ENCODE measurements around the gene MYOG. TPM values are rescaled to one million over a fixed set of nuclear protein-coding genes. Genes with fewer than 3 reads are reported as not detected.
A peak's percentile ranks its signal among the peaks of the same experiment; 100 is the strongest.

Gene MYOG
- total and polyA plus RNA-seq, 4 experiments from 2014 or later = not detected

DNA sequence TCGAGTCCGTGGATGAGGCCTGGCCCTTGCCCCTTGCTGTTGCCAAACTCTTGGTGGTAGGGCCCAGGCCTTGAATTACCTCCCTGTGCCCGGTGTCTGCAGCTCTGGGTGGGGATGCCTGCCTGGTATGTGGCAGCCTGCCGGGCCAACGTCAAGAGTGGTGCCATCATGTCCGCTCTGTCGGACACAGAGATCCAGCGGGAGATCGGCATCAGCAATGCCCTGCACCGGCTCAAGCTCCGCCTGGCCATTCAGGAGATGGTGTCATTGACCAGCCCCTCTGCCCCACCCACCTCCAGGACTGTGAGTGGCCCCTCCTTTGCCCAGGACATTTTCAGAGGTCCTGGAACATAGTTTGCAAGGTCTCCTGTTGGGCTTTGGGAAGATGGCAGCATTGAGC, 25.7 kb downstream of the MYOG start:
- POLR2A ChIA-PET (ENCODE audit: partially characterized antibody) = no interaction called here
- Mint-ChIP-seq H3K27me3 (peaks cover 12% of the 10 kb centered on the region in 2 donors), H3K36me3 (no peaks in the 10 kb centered on the region), H3K4me1 (no peaks in the 10 kb centered on the region), H3K4me3 (no peak overlapping the region), H3K27ac (no peak overlapping the region), H3K9me3 (no peaks in the 10 kb centered on the region)
- Histone ChIP-seq H3K4me1 (ENCODE audit: insufficient read depth, low read length) (no peaks in the 10 kb centered on the region), H3K4me3 (ENCODE audit: low read length in 2 of 2) (no peak overlapping the region), H3K27me3 (ENCODE audit: insufficient read depth, low read length) (no peaks in the 10 kb centered on the region), H3K9me3 (ENCODE audit: control insufficient read depth in 1 of 2, low read length in 2 of 2) (no peaks in the 10 kb centered on the region), H3K36me3 (ENCODE audit: insufficient read depth, low read length) (no peaks in the 10 kb centered on the region), H3K27ac (ENCODE audit: low read depth, low read length) (no peak overlapping the region)
- intact Hi-C loops (cut with micrococcal nuclease) = no loop called here
- no peak for DNase-seq
- CTCF ChIA-PET (ENCODE audit: partially characterized antibody) = no interaction called here

DNA sequence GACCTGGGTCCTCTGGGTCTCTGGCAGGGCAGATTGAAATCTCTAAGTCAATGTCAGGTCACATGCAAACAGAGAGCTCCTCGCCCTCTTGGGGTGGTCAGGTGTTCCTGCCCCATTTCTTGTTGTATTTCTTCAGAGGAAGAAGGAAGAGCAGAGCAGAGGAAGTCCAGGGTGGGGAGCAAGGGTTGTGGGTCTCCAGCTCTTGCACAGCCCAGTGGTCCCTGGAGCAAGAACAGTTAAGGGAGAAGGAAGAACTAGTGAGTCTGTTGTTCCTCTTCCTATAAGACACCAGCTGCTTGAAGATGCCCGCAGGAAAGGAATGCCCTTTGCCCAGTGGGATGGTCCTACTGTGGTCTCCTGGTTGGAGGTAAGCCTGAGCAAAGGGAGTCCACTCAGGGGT, 26.3 kb downstream of the MYOG start:
- no peak overlapping the region for H3K27ac ChIP-seq (ENCODE audit: low read depth, low read length)

GRCh38 chr1:203058676-203058935, 27.2 kb downstream of the MYOG start:
- Histone ChIP-seq H3K4me1 (ENCODE audit: insufficient read depth, low read length) (no peaks in the 10 kb centered on the region), H3K36me3 (ENCODE audit: insufficient read depth, low read length) (no peaks in the 10 kb centered on the region), H3K9me3 (ENCODE audit: control insufficient read depth in 1 of 2, low read length in 2 of 2) (no peaks in the 10 kb centered on the region), H3K27me3 (ENCODE audit: insufficient read depth, low read length) (no peaks in the 10 kb centered on the region), H3K27ac (ENCODE audit: low read depth, low read length) (no peak overlapping the region), H3K4me3 (ENCODE audit: low read length in 2 of 2) (no peak overlapping the region)
- ChIA-PET CTCF (ENCODE audit: partially characterized antibody) (interaction anchor here (0.6 to 4.8 kb wide), 2 partner anchors 19 to 280 kb away, joined by 3 to 18 read pairs; no protein-coding TSS in a partner anchor), POLR2A (ENCODE audit: partially characterized antibody) (no interaction called here)
- H3K27me3 Mint-ChIP-seq = peaks cover 12% of the 10 kb centered on the region in 2 donors
- no peaks in the 10 kb centered on the region for H3K36me3 Mint-ChIP-seq
- no peak overlapping the region for H3K4me3 Mint-ChIP-seq
- H3K9me3 Mint-ChIP-seq = no peaks in the 10 kb centered on the region
- no peaks in the 10 kb centered on the region for H3K4me1 Mint-ChIP-seq
- no peak for DNase-seq
- intact Hi-C loops (cut with micrococcal nuclease) = no loop called here
- H3K27ac Mint-ChIP-seq = no peak overlapping the region

More for the DNA sequence above, 26.3 kb downstream of the MYOG start:
- Histone ChIP-seq H3K27me3 (ENCODE audit: insufficient read depth, low read length) (no peaks in the 10 kb centered on the region), H3K4me3 (ENCODE audit: low read length in 2 of 2) (no peak overlapping the region), H3K9me3 (ENCODE audit: control insufficient read depth in 1 of 2, low read length in 2 of 2) (no peaks in the 10 kb centered on the region), H3K4me1 (ENCODE audit: insufficient read depth, low read length) (no peaks in the 10 kb centered on the region), H3K36me3 (ENCODE audit: insufficient read depth, low read length) (no peaks in the 10 kb centered on the region)
- no peak for DNase-seq
- Mint-ChIP-seq H3K9me3 (no peaks in the 10 kb centered on the region), H3K27me3 (peaks cover 12% of the 10 kb centered on the region in 2 donors), H3K36me3 (no peaks in the 10 kb centered on the region), H3K4me3 (no peak overlapping the region), H3K27ac (no peak overlapping the region), H3K4me1 (no peaks in the 10 kb centered on the region)
- ChIA-PET CTCF (ENCODE audit: partially characterized antibody) (interaction anchor here (4.8 kb wide), 1 partner anchor 20 kb away, joined by 18 read pairs; no protein-coding TSS in a partner anchor), POLR2A (ENCODE audit: partially characterized antibody) (interaction anchor here (0.7 kb wide), 1 partner anchor 10 kb away, joined by 3 read pairs; no protein-coding TSS in a partner anchor)
- intact Hi-C loops (cut with micrococcal nuclease) = no loop called here

DNA sequence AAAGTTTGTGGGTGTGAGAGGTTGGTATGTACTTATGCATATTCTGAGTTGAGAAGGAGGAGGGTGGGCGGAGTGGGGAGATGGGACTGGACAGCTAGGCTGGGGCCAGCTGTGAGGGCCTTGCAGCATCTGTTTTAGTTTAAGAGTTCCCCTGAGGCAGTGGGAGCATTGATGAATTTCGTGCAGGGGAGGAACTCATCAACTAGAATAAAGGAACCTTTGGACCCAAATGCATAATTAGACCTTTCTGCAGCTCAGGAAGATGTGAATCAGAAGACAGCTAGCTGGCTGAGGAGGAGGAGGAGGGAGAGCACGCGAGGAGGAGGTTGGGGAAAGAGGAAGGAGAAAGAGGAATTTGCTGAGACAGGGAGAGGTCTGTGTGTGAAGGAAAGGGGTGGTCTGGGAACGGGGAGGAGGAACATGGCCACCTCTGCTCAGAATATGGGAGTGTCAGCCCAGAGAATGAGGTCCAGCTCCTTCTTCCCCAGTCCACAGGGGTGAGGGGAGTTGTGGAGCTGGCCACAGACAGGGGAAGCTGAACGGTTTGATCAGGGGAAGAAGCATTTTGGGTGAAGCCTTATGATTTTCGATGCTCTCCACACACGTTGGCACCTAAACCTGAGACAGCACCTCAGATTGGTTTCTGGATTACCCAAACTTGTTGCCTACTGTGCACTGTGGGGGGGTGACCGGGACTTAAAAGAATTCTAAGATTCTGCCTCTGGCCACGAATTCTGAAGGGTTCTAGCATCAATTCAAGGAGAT, 27.7 kb downstream of the MYOG start:
- DNase-seq = no peak
- peaks cover 11 to 12% of the 10 kb centered on the region in 2 donors for H3K27me3 Mint-ChIP-seq
- Histone ChIP-seq H3K27ac (ENCODE audit: low read depth, low read length) (no peak overlapping the region), H3K4me1 (ENCODE audit: insufficient read depth, low read length) (no peaks in the 10 kb centered on the region), H3K27me3 (ENCODE audit: insufficient read depth, low read length) (no peaks in the 10 kb centered on the region), H3K36me3 (ENCODE audit: insufficient read depth, low read length) (no peaks in the 10 kb centered on the region), H3K9me3 (ENCODE audit: control insufficient read depth in 1 of 2, low read length in 2 of 2) (no peaks in the 10 kb centered on the region), H3K4me3 (ENCODE audit: low read length in 2 of 2) (no peak overlapping the region)
- H3K27ac Mint-ChIP-seq = peak overlapping the region in 1 of 7 donors; percentile 17
- no peaks in the 10 kb centered on the region for H3K9me3 Mint-ChIP-seq
- no peak overlapping the region for H3K4me3 Mint-ChIP-seq
- CTCF ChIA-PET (ENCODE audit: partially characterized antibody) = interaction anchor here (0.6 to 4.8 kb wide), 2 partner anchors 18 to 280 kb away, joined by 3 to 18 read pairs; no protein-coding TSS in a partner anchor
- POLR2A ChIA-PET (ENCODE audit: partially characterized antibody) = no interaction called here
- no peaks in the 10 kb centered on the region for H3K4me1 Mint-ChIP-seq
- intact Hi-C loops (cut with micrococcal nuclease) = no loop called here
- H3K36me3 Mint-ChIP-seq = no peaks in the 10 kb centered on the region

GRCh38 chr1:203056516-203056915, 29.3 kb downstream of the MYOG start:
- no peak overlapping the region for H3K27ac ChIP-seq (ENCODE audit: low read depth, low read length)
- ChIA-PET CTCF (ENCODE audit: partially characterized antibody) (interaction anchor here (0.6 to 4.8 kb wide), 2 partner anchors 17 to 159 kb away, joined by 5 to 18 read pairs; no protein-coding TSS in a partner anchor), POLR2A (ENCODE audit: partially characterized antibody) (no interaction called here)
- H3K4me1 Mint-ChIP-seq = no peaks in the 10 kb centered on the region
- DNase-seq = no peak
- peaks cover 0 to 2% (median 0%) of the 10 kb centered on the region in 8 donors for H3K9me3 Mint-ChIP-seq
- H3K4me3 Mint-ChIP-seq = no peak overlapping the region
- no peaks in the 10 kb centered on the region for H3K9me3 ChIP-seq (ENCODE audit: control insufficient read depth in 1 of 2, low read length in 2 of 2)
- peaks cover 11 to 21% of the 10 kb centered on the region in 2 donors for H3K27me3 Mint-ChIP-seq
- H3K36me3 ChIP-seq (ENCODE audit: insufficient read depth, low read length) = no peaks in the 10 kb centered on the region
- no peaks in the 10 kb centered on the region for H3K27me3 ChIP-seq (ENCODE audit: insufficient read depth, low read length)
- intact Hi-C loops (cut with micrococcal nuclease) = no loop called here
- no peak overlapping the region for H3K27ac Mint-ChIP-seq
- no peak overlapping the region for H3K4me3 ChIP-seq (ENCODE audit: low read length in 2 of 2)
- H3K4me1 ChIP-seq (ENCODE audit: insufficient read depth, low read length) = no peaks in the 10 kb centered on the region
- no peaks in the 10 kb centered on the region for H3K36me3 Mint-ChIP-seq

DNA sequence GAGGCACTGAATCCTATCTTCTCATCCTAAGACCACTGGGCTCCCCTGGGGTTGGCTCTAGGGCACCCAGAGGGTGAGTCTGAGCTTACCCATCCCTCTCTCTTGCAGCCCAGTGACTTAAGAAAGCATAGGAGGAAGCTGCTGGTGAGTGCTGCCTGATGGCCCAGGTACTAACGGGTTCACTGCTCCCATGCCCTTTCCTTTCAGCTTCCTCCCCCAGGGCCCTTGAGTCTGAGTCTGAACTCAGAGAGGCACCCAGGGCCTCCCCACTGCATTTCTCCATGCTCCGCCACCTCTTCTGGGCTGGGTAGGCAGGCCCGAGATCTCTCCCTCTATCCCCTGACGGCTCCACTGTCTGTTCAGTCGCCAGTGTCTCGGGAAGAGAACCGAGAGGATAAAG, 29.8 kb downstream of the MYOG start:
- no peak for DNase-seq
- H3K4me1 Mint-ChIP-seq = no peaks in the 10 kb centered on the region
- ChIA-PET POLR2A (ENCODE audit: partially characterized antibody) (no interaction called here), CTCF (ENCODE audit: partially characterized antibody) (interaction anchor here (0.6 to 4.8 kb wide), 2 partner anchors 16 to 160 kb away, joined by 5 to 18 read pairs; no protein-coding TSS in a partner anchor)
- Histone ChIP-seq H3K4me3 (ENCODE audit: low read length in 2 of 2) (no peak overlapping the region), H3K27ac (ENCODE audit: low read depth, low read length) (no peak overlapping the region), H3K9me3 (ENCODE audit: control insufficient read depth in 1 of 2, low read length in 2 of 2) (no peaks in the 10 kb centered on the region), H3K4me1 (ENCODE audit: insufficient read depth, low read length) (no peaks in the 10 kb centered on the region), H3K27me3 (ENCODE audit: insufficient read depth, low read length) (no peaks in the 10 kb centered on the region), H3K36me3 (ENCODE audit: insufficient read depth, low read length) (no peaks in the 10 kb centered on the region)
- intact Hi-C loops (cut with micrococcal nuclease) = no loop called here
- peaks cover 0 to 2% (median 0%) of the 10 kb centered on the region in 8 donors for H3K9me3 Mint-ChIP-seq
- peak overlapping the region in 1 of 7 donors; percentile 51 for H3K27ac Mint-ChIP-seq
- no peak overlapping the region for H3K4me3 Mint-ChIP-seq
- H3K27me3 Mint-ChIP-seq = peaks cover 14 to 26% of the 10 kb centered on the region in 2 donors
- H3K36me3 Mint-ChIP-seq = no peaks in the 10 kb centered on the region

DNA sequence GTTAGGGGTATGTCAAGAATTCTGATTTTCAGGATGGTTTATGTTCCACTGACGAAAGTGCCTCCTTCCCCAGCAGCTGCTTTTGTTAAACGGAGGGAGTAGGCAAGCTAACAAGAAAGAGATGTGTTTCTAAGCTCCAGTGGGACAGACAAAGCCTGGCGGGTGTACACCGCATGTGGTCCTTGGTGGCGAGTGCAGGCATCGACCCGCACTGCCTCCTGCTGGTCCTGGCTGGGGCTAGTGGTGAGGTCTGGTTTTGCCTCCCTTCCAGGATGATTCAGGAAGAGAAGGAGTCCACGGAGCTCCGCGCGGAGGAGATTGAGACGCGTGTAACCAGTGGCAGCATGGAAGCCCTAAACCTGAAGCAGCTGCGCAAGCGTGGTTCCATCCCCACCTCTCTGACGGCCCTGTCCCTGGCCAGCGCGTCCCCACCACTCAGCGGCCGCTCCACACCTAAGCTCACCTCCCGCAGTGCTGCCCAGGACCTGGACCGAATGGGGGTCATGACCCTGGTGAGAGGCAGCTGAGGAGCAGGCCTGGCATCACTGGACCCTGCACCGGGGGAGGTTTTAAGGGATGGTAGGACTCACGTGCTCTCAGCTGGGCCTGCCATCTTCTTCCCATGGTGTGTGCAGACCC, 30.5 kb downstream of the MYOG start:
- Histone ChIP-seq H3K4me3 (ENCODE audit: low read length in 2 of 2) (no peak overlapping the region), H3K36me3 (ENCODE audit: insufficient read depth, low read length) (no peaks in the 10 kb centered on the region), H3K9me3 (ENCODE audit: control insufficient read depth in 1 of 2, low read length in 2 of 2) (no peaks in the 10 kb centered on the region), H3K27ac (ENCODE audit: low read depth, low read length) (no peak overlapping the region), H3K4me1 (ENCODE audit: insufficient read depth, low read length) (no peaks in the 10 kb centered on the region), H3K27me3 (ENCODE audit: insufficient read depth, low read length) (no peaks in the 10 kb centered on the region)
- H3K36me3 Mint-ChIP-seq = no peaks in the 10 kb centered on the region
- ChIA-PET CTCF (ENCODE audit: partially characterized antibody) (interaction anchor here (0.5 to 4.8 kb wide), 3 partner anchors 11 to 1344 kb away, joined by 3 to 18 read pairs (median 3); no protein-coding TSS in a partner anchor), POLR2A (ENCODE audit: partially characterized antibody) (no interaction called here)
- H3K27me3 Mint-ChIP-seq = peaks cover 11 to 30% of the 10 kb centered on the region in 2 donors
- H3K27ac Mint-ChIP-seq = peak overlapping the region in 1 of 7 donors; percentile 61
- intact Hi-C loops (cut with micrococcal nuclease) = no loop called here
- no peak overlapping the region for H3K4me3 Mint-ChIP-seq
- H3K4me1 Mint-ChIP-seq = no peaks in the 10 kb centered on the region
- no peak for DNase-seq
- H3K9me3 Mint-ChIP-seq = peaks cover 0 to 2% (median 0%) of the 10 kb centered on the region in 8 donors

Measured in CD4-positive, alpha-beta memory T cell (primary cell).